NT2/D1 (cell line): Measurements from ENCODE around the gene CABP4.
A peak's percentile ranks its signal among the peaks of the same experiment; 100 is the strongest.

Source experiments
- DNase-seq: peaks from one replicate; pipeline ENCODE4 v3.0.0-alpha.2; 2011; ENCODE audit warnings: low read depth, low spot score
- H3K27me3 ChIP-seq: 2 replicates; pipeline ENCODE4 v1.6.0; 2011; ENCODE audit warnings: mild to moderate bottlenecking; ENCODE audit not compliant: insufficient read length, insufficient read depth
- H3K36me3 ChIP-seq: 2 replicates; pipeline ENCODE4 v1.6.1; 2011; ENCODE audit warnings: mild to moderate bottlenecking, low read length, mixed read lengths; ENCODE audit not compliant: insufficient read depth, insufficient read length
- H3K4me1 ChIP-seq: 2 replicates; pipeline ENCODE4 v1.5.1; 2011; ENCODE audit not compliant: insufficient read depth, insufficient read length
- H3K4me3 ChIP-seq: 2 replicates; pipeline ENCODE4 v1.5.1; 2011; ENCODE audit warnings: low read depth; ENCODE audit not compliant: insufficient read length
- H3K9ac ChIP-seq: 2 replicates; pipeline ENCODE4 v1.6.0; 2011; ENCODE audit warnings: low read depth; ENCODE audit not compliant: insufficient read length
- H3K9me3 ChIP-seq: 2 replicates; pipeline ENCODE4 v1.5.1; 2011; ENCODE audit warnings: mild to moderate bottlenecking, low read length; ENCODE audit not compliant: insufficient read depth
- SUZ12 ChIP-seq: IDR thresholded peaks from 2 replicates; pipeline ENCODE4 v1.6.1; 2011; ENCODE audit not compliant: insufficient read length, insufficient read depth; ENCODE audit errors: extremely low read depth
- YY1 ChIP-seq: IDR thresholded peaks from 2 replicates; pipeline ENCODE4 v1.6.1; 2011; ENCODE audit not compliant: insufficient read length, insufficient read depth
- ZNF274 ChIP-seq: IDR thresholded peaks from 2 replicates; pipeline ENCODE4 v1.6.1; 2011; ENCODE audit warnings: mild to moderate bottlenecking, low read depth, low read length

CABP4 gene

GRCh38 chr11:67495234-67496005, 40.3 kb downstream of the CABP4 start:
- no peak for DNase-seq
- Histone ChIP-seq H3K9me3 (no peaks in the 10 kb centered on the region), H3K4me1 (peaks cover 25% of the 10 kb centered on the region), H3K4me3 (no peak overlapping the region), H3K27me3 (no peaks in the 10 kb centered on the region), H3K36me3 (peaks cover 94% of the 10 kb centered on the region), H3K9ac (peak overlapping the region; percentile 3)
- TF ChIP-seq ZNF274 (no peak), YY1 (no peak), SUZ12 (no peak)

GRCh38 chr11:67496113-67496512, 41.0 kb downstream of the CABP4 start:
- no peaks in the 10 kb centered on the region for H3K27me3 ChIP-seq
- H3K4me3 ChIP-seq, result no peak overlapping the region
- no peak overlapping the region for H3K9ac ChIP-seq
- peaks cover 25% of the 10 kb centered on the region for H3K4me1 ChIP-seq
- peaks cover 94% of the 10 kb centered on the region for H3K36me3 ChIP-seq
- DNase-seq, result no peak
- TF ChIP-seq SUZ12, result no peak
- no peaks in the 10 kb centered on the region for H3K9me3 ChIP-seq

- Histone ChIP-seq H3K9ac (peak overlapping the region; percentile 36), H3K36me3 (peaks cover 94% of the 10 kb centered on the region), H3K4me1 (peaks cover 28% of the 10 kb centered on the region), H3K4me3 (no peak overlapping the region), H3K27me3 (no peaks in the 10 kb centered on the region), H3K9me3 (no peaks in the 10 kb centered on the region)
- TF ChIP-seq SUZ12, result no peak
- TF ChIP-seq ZNF274, result no peak
- no peak for TF ChIP-seq YY1
- no peak for DNase-seq
These were observed 42.6 kb downstream of the CABP4 start for GRCh38 chr11:67497656-67498291.

- Histone ChIP-seq H3K4me1 (peaks cover 34% of the 10 kb centered on the region), H3K9ac (no peak overlapping the region), H3K4me3 (no peak overlapping the region), H3K9me3 (no peaks in the 10 kb centered on the region), H3K27me3 (peaks cover 2% of the 10 kb centered on the region), H3K36me3 (peaks cover 91% of the 10 kb centered on the region)
- TF ChIP-seq SUZ12 (no peak), ZNF274 (no peak), YY1 (no peak)
- no peak for DNase-seq
These were observed 43.4 kb downstream of the CABP4 start for GRCh38 chr11:67498544-67498972.

DNA sequence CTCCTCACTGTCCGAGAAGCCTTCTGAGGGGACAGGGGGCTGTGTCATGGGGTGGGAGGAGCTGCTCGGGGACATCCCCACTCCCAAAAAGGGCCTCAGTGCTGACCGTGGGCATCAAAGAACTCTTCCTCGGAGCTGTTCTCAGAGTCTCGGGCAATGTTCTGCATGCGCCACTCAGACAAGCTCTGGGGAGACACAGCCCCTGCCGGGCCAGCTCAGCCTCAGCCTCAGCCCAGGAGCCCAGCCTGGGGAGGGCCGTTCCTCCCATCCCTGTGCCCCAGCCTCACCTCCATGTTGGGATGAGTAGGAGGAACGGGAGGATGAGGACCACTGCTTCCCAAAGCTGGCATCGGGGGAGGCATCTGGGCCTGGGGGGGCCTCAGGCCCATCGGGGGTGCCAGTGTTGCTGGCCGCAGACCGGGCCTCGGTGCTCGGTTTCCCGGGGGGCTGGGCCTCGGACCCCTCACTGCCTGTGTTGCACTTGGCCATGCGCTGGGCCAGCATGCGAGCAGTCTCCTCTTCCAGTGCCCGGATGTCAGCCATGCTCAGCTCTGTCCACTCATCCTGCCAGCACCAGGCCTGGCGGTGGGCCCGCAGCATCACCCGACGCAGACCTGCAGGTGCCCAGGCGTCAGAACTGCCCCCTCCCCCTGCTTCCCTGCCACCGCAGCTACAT, 44.8 kb downstream of the CABP4 start:
- no peaks in the 10 kb centered on the region for H3K9me3 ChIP-seq
- peaks cover 80% of the 10 kb centered on the region for H3K36me3 ChIP-seq
- TF ChIP-seq ZNF274 (no peak), SUZ12 (no peak), YY1 (no peak)
- no peak for DNase-seq
- H3K9ac ChIP-seq, result no peak overlapping the region
- H3K4me1 ChIP-seq, result peaks cover 33% of the 10 kb centered on the region
- no peak overlapping the region for H3K4me3 ChIP-seq
- H3K27me3 ChIP-seq, result peaks cover 8% of the 10 kb centered on the region

DNA sequence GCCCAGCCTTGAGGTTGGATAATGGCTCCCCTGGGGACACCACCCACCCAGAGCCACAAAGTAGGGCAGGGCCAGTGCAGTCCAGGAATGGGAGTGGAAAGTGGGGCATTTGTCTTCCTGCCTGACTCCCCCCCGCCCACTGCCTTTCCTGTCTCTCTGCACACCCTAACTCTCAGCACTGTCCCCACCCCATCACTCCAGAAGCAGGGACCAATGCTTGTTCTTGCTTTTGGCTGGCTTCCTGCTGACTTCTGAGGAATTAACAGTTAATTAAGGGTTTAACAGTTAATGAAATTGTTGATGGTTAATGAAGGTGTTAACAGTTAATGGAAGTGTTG, 45.3 kb downstream of the CABP4 start:
- no peaks in the 10 kb centered on the region for H3K9me3 ChIP-seq
- H3K4me1 ChIP-seq, result peaks cover 30% of the 10 kb centered on the region
- H3K9ac ChIP-seq, result no peak overlapping the region
- TF ChIP-seq YY1 (no peak), SUZ12 (no peak), ZNF274 (no peak)
- H3K36me3 ChIP-seq, result peaks cover 75% of the 10 kb centered on the region
- DNase-seq, result no peak
- H3K4me3 ChIP-seq, result no peak overlapping the region
- H3K27me3 ChIP-seq, result peaks cover 8% of the 10 kb centered on the region
